ENCODE measurements around the gene GPR17. TPM values are rescaled to one million over a fixed set of nuclear protein-coding genes. Genes with fewer than 3 reads are reported as not detected.

Gene GPR17
- total and polyA plus RNA-seq, 8 donors = 0.35 to 1.9 TPM; not detected in 6

- Histone ChIP-seq H3K27me3 (peaks cover 0 to 3% (median 0%) of the 10 kb centered on the region in 4 donors), H3K4me3 (no peak overlapping the region), H3K36me3 (no peaks in the 10 kb centered on the region), H3K9me3 (no peaks in the 10 kb centered on the region), H3K27ac (no peak overlapping the region), H3K4me1 (no peaks in the 10 kb centered on the region)
- DNase-seq = peak in 1 of 6 donors; percentile 36
- no peak for FAIRE-seq
- no peak for TF ChIP-seq CTCF (IDR thresholded peaks at IDR 0.05)
- intact Hi-C loops (cut with DNase I) = no loop called here
- 82 to 84% methylated on average over 9 of the region's 9 CpGs for WGBS, 2 donors
- ATAC-seq = no peak
Measured at GRCh38 chr2:127662937-127663565, 17.1 kb downstream of the GPR17 start.

GRCh38 chr2:127663566-127664064 lies 17.7 kb downstream of the GPR17 start:
- H3K27me3 ChIP-seq = peaks cover 0 to 3% (median 0%) of the 10 kb centered on the region in 4 donors
- H3K27ac ChIP-seq = no peak overlapping the region
- DNase-seq (peak in 2 of 6 donors; percentile 0 to 36), ATAC-seq (no peak), FAIRE-seq (no peak)
- peak overlapping the region in 1 of 4 donors; percentile 40 for H3K4me3 ChIP-seq
- TF ChIP-seq CTCF (IDR thresholded peaks at IDR 0.05) = no peak
- H3K36me3 ChIP-seq = no peaks in the 10 kb centered on the region
- H3K9me3 ChIP-seq = no peaks in the 10 kb centered on the region
- intact Hi-C loops (cut with DNase I) = no loop called here
- H3K4me1 ChIP-seq = no peaks in the 10 kb centered on the region
- WGBS, 2 donors = 63 to 64% methylated on average over 5 to 6 of the region's 6 CpGs

- no peak overlapping the region for H3K27ac ChIP-seq
- H3K4me1 ChIP-seq = no peaks in the 10 kb centered on the region
- TF ChIP-seq CTCF (IDR thresholded peaks at IDR 0.05) = no peak
- H3K27me3 ChIP-seq = peaks cover 0 to 3% (median 0%) of the 10 kb centered on the region in 4 donors
- H3K36me3 ChIP-seq = no peaks in the 10 kb centered on the region
- 13 to 14% methylated on average over 65 to 69 of the region's 69 CpGs for WGBS, 2 donors
- DNase-seq (peak in 2 of 6 donors; percentile 1 to 64), ATAC-seq (peak in 3 of 4 donors; percentile 31 to 75 (median 60)), FAIRE-seq (no peak)
- no peaks in the 10 kb centered on the region for H3K9me3 ChIP-seq
- intact Hi-C loops (cut with DNase I) = no loop called here
- peak overlapping the region in 2 of 4 donors; percentile 18 to 40 for H3K4me3 ChIP-seq
Measured at GRCh38 chr2:127664065-127664894, 18.3 kb downstream of the GPR17 start.

GRCh38 chr2:127664895-127665225 lies 18.9 kb downstream of the GPR17 start:
- FAIRE-seq (no peak), ATAC-seq (no peak), DNase-seq (no peak)
- no peak overlapping the region for H3K4me3 ChIP-seq
- TF ChIP-seq CTCF (IDR thresholded peaks at IDR 0.05) = no peak
- no peaks in the 10 kb centered on the region for H3K4me1 ChIP-seq
- H3K36me3 ChIP-seq = no peaks in the 10 kb centered on the region
- intact Hi-C loops (cut with DNase I) = no loop called here
- H3K27me3 ChIP-seq = peaks cover 0 to 3% (median 0%) of the 10 kb centered on the region in 4 donors
- no peak overlapping the region for H3K27ac ChIP-seq
- WGBS, 2 donors = 94% methylated on average over 6 of the region's 6 CpGs
- no peaks in the 10 kb centered on the region for H3K9me3 ChIP-seq
